ENCODE results near the gene LEKR1. TPM values are rescaled to one million over a fixed set of nuclear protein-coding genes. Genes with fewer than 3 reads are reported as not detected.
A peak's percentile ranks its signal among the peaks of the same experiment; 100 is the strongest.

LEKR1 gene
- total RNA-seq, 1 donor from 2014 or later = 0.27 TPM

DNA sequence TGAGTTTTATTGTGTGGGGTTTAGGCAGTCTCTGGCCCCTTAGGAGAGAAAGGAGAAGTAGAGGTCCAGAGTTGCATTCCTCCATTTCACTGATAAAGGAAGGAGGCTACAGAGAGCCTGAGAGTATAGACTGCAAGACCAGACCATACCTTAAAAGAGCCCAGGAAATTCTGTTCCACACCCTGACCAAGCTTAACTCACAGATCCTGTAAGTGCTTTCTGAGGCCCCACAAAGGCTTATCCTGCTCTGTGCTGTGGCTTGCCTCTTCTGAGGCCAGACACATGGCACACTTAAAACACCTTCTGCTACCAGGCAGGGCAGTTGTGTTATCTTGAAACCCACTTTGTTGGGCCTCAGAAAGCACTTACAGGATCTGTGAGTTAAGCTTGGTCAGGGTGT lies 39.2 kb upstream of the LEKR1 start:
- Histone ChIP-seq H3K27me3 (ENCODE audit: insufficient read depth, low read length) (no peaks in the 10 kb centered on the region), H3K4me1 (ENCODE audit: insufficient read depth, low read length) (peaks cover 38% of the 10 kb centered on the region), H3K4me2 (ENCODE audit: low read length) (no peak overlapping the region), H3K4me3 (ENCODE audit: insufficient read depth, low read depth, low read length) (no peak overlapping the region), H3K27ac (ENCODE audit: low read depth, low read length) (peak overlapping the region; percentile 77), H2AFZ (ENCODE audit: low read depth, low read length) (no peak overlapping the region), H3K9me3 (ENCODE audit: insufficient read depth, low read depth, low read length) (no peaks in the 10 kb centered on the region), H4K20me1 (ENCODE audit: insufficient read depth, low read length) (no peaks in the 10 kb centered on the region), H3K9ac (ENCODE audit: low read length) (no peak overlapping the region), H3K36me3 (ENCODE audit: insufficient read depth, low read length) (no peaks in the 10 kb centered on the region), H3K79me2 (ENCODE audit: insufficient read depth, low read length) (no peaks in the 10 kb centered on the region)
- no peak overlapping the region for H3K4me3 Mint-ChIP-seq (ENCODE audit: unreplicated experiment)
- no peak overlapping the region for H3K27ac Mint-ChIP-seq (ENCODE audit: unreplicated experiment)
- no peaks in the 10 kb centered on the region for H3K36me3 Mint-ChIP-seq (ENCODE audit: low read depth, unreplicated experiment)
- no peak for TF ChIP-seq EZH2 (IDR thresholded peaks at IDR 0.05; ENCODE audit: insufficient read depth, low read length)
- TF ChIP-seq, protein P1, sequence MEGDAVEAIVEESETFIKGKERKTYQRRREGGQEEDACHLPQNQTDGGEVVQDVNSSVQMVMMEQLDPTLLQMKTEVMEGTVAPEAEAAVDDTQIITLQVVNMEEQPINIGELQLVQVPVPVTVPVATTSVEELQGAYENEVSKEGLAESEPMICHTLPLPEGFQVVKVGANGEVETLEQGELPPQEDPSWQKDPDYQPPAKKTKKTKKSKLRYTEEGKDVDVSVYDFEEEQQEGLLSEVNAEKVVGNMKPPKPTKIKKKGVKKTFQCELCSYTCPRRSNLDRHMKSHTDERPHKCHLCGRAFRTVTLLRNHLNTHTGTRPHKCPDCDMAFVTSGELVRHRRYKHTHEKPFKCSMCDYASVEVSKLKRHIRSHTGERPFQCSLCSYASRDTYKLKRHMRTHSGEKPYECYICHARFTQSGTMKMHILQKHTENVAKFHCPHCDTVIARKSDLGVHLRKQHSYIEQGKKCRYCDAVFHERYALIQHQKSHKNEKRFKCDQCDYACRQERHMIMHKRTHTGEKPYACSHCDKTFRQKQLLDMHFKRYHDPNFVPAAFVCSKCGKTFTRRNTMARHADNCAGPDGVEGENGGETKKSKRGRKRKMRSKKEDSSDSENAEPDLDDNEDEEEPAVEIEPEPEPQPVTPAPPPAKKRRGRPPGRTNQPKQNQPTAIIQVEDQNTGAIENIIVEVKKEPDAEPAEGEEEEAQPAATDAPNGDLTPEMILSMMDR (IDR thresholded peaks at IDR 0.05; ENCODE audit: insufficient read depth, low read depth, low read length) = no peak
- H3K9me3 Mint-ChIP-seq (ENCODE audit: unreplicated experiment) = no peaks in the 10 kb centered on the region
- DNase-seq (ENCODE audit: low read depth) (no peak), FAIRE-seq (no peak)
- peaks cover 49% of the 10 kb centered on the region for H3K4me1 Mint-ChIP-seq (ENCODE audit: low read depth, unreplicated experiment)
- no peaks in the 10 kb centered on the region for H3K27me3 Mint-ChIP-seq (ENCODE audit: low read depth, unreplicated experiment)

DNA sequence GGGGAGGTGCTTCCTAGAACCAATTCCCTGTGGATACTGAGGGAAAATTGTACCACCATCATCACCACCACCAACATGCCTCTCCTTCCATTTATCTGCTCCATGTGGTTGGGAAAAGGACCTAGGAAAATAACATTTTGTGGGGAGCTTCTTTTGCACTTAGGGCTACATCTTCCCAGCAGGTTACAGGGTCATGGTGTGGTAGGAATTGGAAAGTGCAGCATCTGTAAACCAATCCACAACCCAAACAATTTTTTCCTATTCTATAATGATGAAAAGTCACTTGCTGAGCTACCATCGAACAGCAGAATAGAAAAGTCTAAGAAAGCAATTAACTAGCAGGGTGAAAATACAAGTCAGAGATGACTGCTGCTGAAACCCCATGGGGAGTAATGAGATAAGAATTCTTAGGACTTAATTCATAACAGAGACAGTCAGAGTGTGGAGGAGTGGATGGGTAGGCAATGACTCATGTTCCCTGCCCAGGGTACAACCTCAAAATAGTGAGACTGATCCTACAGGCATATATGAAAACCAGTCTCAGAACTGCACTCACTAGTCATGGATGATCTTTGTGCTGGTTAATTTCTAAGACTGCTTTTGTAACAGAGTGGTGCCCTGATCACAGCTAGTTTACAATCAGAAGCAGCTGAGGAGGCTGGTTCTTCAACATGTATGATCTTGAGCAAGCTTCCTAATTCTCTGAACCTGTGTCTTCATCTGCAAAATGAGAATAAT lies 38.1 kb upstream of the LEKR1 start:
- Mint-ChIP-seq H3K4me1 (ENCODE audit: low read depth, unreplicated experiment) (peaks cover 51% of the 10 kb centered on the region), H3K27me3 (ENCODE audit: low read depth, unreplicated experiment) (no peaks in the 10 kb centered on the region), H3K9me3 (ENCODE audit: unreplicated experiment) (no peaks in the 10 kb centered on the region), H3K4me3 (ENCODE audit: unreplicated experiment) (peak overlapping the region; percentile 22), H3K27ac (ENCODE audit: unreplicated experiment) (peak overlapping the region; percentile 89), H3K36me3 (ENCODE audit: low read depth, unreplicated experiment) (no peaks in the 10 kb centered on the region)
- no peaks in the 10 kb centered on the region for H3K9me3 ChIP-seq (ENCODE audit: insufficient read depth, low read depth, low read length)
- H3K27ac ChIP-seq (ENCODE audit: low read depth, low read length) = peak overlapping the region; percentile 77
- no peaks in the 10 kb centered on the region for H4K20me1 ChIP-seq (ENCODE audit: insufficient read depth, low read length)
- FAIRE-seq = peak; percentile 96
- H3K79me2 ChIP-seq (ENCODE audit: insufficient read depth, low read length) = no peaks in the 10 kb centered on the region
- no peaks in the 10 kb centered on the region for H3K36me3 ChIP-seq (ENCODE audit: insufficient read depth, low read length)
- H3K27me3 ChIP-seq (ENCODE audit: insufficient read depth, low read length) = no peaks in the 10 kb centered on the region
- peak; percentile 97 for DNase-seq (ENCODE audit: low read depth)
- H3K9ac ChIP-seq (ENCODE audit: low read length) = peak overlapping the region; percentile 49
- no peak overlapping the region for H2AFZ ChIP-seq (ENCODE audit: low read depth, low read length)
- peak overlapping the region; percentile 69 for H3K4me2 ChIP-seq (ENCODE audit: low read length)
- peaks cover 35% of the 10 kb centered on the region for H3K4me1 ChIP-seq (ENCODE audit: insufficient read depth, low read length)
- no peak for TF ChIP-seq EZH2 (IDR thresholded peaks at IDR 0.05; ENCODE audit: insufficient read depth, low read length)
- H3K4me3 ChIP-seq (ENCODE audit: insufficient read depth, low read depth, low read length) = no peak overlapping the region

DNA sequence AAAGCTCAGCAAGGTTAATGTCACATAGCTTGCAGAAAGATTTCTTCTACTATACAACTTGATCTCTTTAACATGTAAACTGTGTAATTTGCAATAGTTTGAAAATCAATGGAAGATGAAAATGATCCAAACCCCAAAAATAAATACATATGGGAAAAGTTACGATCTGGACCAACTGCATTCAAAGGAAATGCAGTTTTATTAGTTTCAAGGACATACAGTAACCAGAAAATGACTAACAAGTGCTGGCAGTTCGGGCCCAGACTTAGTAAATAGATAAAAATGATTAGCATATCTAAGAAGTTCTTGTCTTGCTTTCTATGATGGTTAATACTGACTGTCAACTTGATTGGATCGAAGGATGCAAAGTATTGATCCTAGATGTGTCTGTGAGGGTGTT lies 37.3 kb upstream of the LEKR1 start:
- H3K4me3 Mint-ChIP-seq (ENCODE audit: unreplicated experiment) = no peak overlapping the region
- Histone ChIP-seq H3K4me2 (ENCODE audit: low read length) (peak overlapping the region; percentile 69), H3K79me2 (ENCODE audit: insufficient read depth, low read length) (no peaks in the 10 kb centered on the region), H3K27ac (ENCODE audit: low read depth, low read length) (peak overlapping the region; percentile 77), H3K4me1 (ENCODE audit: insufficient read depth, low read length) (peaks cover 33% of the 10 kb centered on the region), H3K36me3 (ENCODE audit: insufficient read depth, low read length) (no peaks in the 10 kb centered on the region), H3K4me3 (ENCODE audit: insufficient read depth, low read depth, low read length) (no peak overlapping the region), H3K27me3 (ENCODE audit: insufficient read depth, low read length) (no peaks in the 10 kb centered on the region), H3K9me3 (ENCODE audit: insufficient read depth, low read depth, low read length) (no peaks in the 10 kb centered on the region), H2AFZ (ENCODE audit: low read depth, low read length) (peak overlapping the region; percentile 1), H4K20me1 (ENCODE audit: insufficient read depth, low read length) (no peaks in the 10 kb centered on the region), H3K9ac (ENCODE audit: low read length) (peak overlapping the region; percentile 49)
- FAIRE-seq = peak; percentile 23
- no peaks in the 10 kb centered on the region for H3K36me3 Mint-ChIP-seq (ENCODE audit: low read depth, unreplicated experiment)
- H3K27ac Mint-ChIP-seq (ENCODE audit: unreplicated experiment) = peak overlapping the region; percentile 89
- TF ChIP-seq, protein P1 (IDR thresholded peaks at IDR 0.05; ENCODE audit: insufficient read depth, low read depth, low read length) = no peak
- TF ChIP-seq EZH2 (IDR thresholded peaks at IDR 0.05; ENCODE audit: insufficient read depth, low read length) = no peak
- no peaks in the 10 kb centered on the region for H3K9me3 Mint-ChIP-seq (ENCODE audit: unreplicated experiment)
- H3K4me1 Mint-ChIP-seq (ENCODE audit: low read depth, unreplicated experiment) = peaks cover 52% of the 10 kb centered on the region
- no peaks in the 10 kb centered on the region for H3K27me3 Mint-ChIP-seq (ENCODE audit: low read depth, unreplicated experiment)
- no peak for DNase-seq (ENCODE audit: low read depth)
